GM23338 (cell line): ENCODE results near the gene TMEM106C. TPM values are rescaled to one million over a fixed set of nuclear protein-coding genes. Genes with fewer than 3 reads are reported as not detected.

Experiments used
- ATAC-seq: fragments of 200-7000 bp; cut with Tn5 transposase; 3 replicates; pipeline ENCODE4 v1.9.1; 2020
- DNase-seq: peaks from one replicate; pipeline ENCODE4 v3.0.0-alpha.2; 2015; ENCODE audit warnings: low spot score
- H2AFZ ChIP-seq: fragments of 200-600 bp; sonication (generic); 2 replicates; pipeline ENCODE4 v1.8.0; 2016; ENCODE audit warnings: antibody characterized with exemption, mild to moderate bottlenecking, moderate library complexity
- H3F3A ChIP-seq: fragments of 200-600 bp; sonication (generic); replicated peaks from 2 replicates; pipeline ENCODE4 v1.8.0; 2017; ENCODE audit warnings: antibody characterized with exemption, mixed run types, low read depth
- H3K27ac ChIP-seq: fragments of 200-600 bp; sonication (generic); 2 replicates; pipeline ENCODE4 v1.6.1; 2016; ENCODE audit warnings: low read depth
- H3K27me3 ChIP-seq: fragments of 200-600 bp; sonication (generic); 2 replicates; pipeline ENCODE4 v1.8.0; 2016; ENCODE audit warnings: mild to moderate bottlenecking, mixed run types, moderate library complexity; ENCODE audit not compliant: insufficient read depth
- H3K36me3 ChIP-seq: fragments of 200-600 bp; sonication (generic); 2 replicates; pipeline ENCODE4 v1.8.0; 2016; ENCODE audit warnings: mild to moderate bottlenecking; ENCODE audit not compliant: insufficient read depth
- H3K4me1 ChIP-seq: fragments of 200-600 bp; sonication (generic); 2 replicates; pipeline ENCODE4 v1.8.0; 2016; ENCODE audit warnings: mild to moderate bottlenecking, moderate library complexity; ENCODE audit not compliant: insufficient read depth
- H3K4me2 ChIP-seq: fragments of 200-600 bp; sonication (generic); 2 replicates; pipeline ENCODE4 v1.7.1; 2017; ENCODE audit warnings: mixed run types
- H3K4me3 ChIP-seq: fragments of 200-600 bp; sonication (generic); 2 replicates; pipeline ENCODE4 v1.6.1; 2016; ENCODE audit warnings: mixed run types
- H3K79me2 ChIP-seq: fragments of 200-600 bp; sonication (generic); replicated peaks from 2 replicates; pipeline ENCODE4 v1.8.0; 2017; ENCODE audit warnings: mild to moderate bottlenecking; ENCODE audit not compliant: insufficient read depth
- H3K9me2 ChIP-seq: fragments of 200-600 bp; sonication (generic); 2 replicates; pipeline ENCODE4 v1.8.0; 2017; ENCODE audit not compliant: insufficient read depth
- H4K20me1 ChIP-seq: fragments of 200-600 bp; sonication (generic); replicated peaks from 2 replicates; pipeline ENCODE4 v1.8.0; 2017; ENCODE audit warnings: mild to moderate bottlenecking; ENCODE audit not compliant: insufficient read depth
- H3K27ac Mint-ChIP-seq: 2 replicates; pipeline ENCODE4 v1.8.0; 2020; ENCODE audit warnings: inconsistent platforms, mild to moderate bottlenecking, moderate library complexity, mixed read lengths
- H3K27me3 Mint-ChIP-seq: 3 replicates; pipeline ENCODE4 v1.8.0; 2022; ENCODE audit warnings: low read depth, mild to moderate bottlenecking, moderate library complexity, mixed read lengths, inconsistent platforms; ENCODE audit not compliant: insufficient read depth, poor library complexity
- H3K36me3 Mint-ChIP-seq: 3 replicates; pipeline ENCODE4 v1.8.0; 2021; ENCODE audit warnings: low read depth, mild to moderate bottlenecking, inconsistent platforms, moderate library complexity, mixed read lengths
- H3K4me1 Mint-ChIP-seq: 3 replicates; pipeline ENCODE4 v1.8.0; 2020; ENCODE audit warnings: mild to moderate bottlenecking, inconsistent platforms, mixed read lengths
- H3K4me3 Mint-ChIP-seq: 3 replicates; pipeline ENCODE4 v1.8.0; 2021; ENCODE audit warnings: moderate library complexity, mild to moderate bottlenecking, inconsistent platforms, mixed read lengths
- H3K9me3 Mint-ChIP-seq: 3 replicates; pipeline ENCODE4 v1.8.0; 2020; ENCODE audit warnings: moderate library complexity, mild to moderate bottlenecking, inconsistent platforms, mixed read lengths
- ETS1 ChIP-seq: IDR thresholded peaks from 2 replicates; pipeline ENCODE4 v1.6.1; 2016; ENCODE audit warnings: antibody characterized with exemption
- EZH2 ChIP-seq: fragments of 200-600 bp; sonication (generic); IDR thresholded peaks from one replicate; pipeline ENCODE4 v1.8.0; 2017; ENCODE audit warnings: antibody characterized with exemption, mild to moderate bottlenecking, low read depth; ENCODE audit not compliant: unreplicated experiment
- JUNB ChIP-seq: IDR thresholded peaks from one replicate; pipeline ENCODE4 v1.6.1; 2016; ENCODE audit warnings: antibody characterized with exemption; ENCODE audit not compliant: unreplicated experiment
- NANOG ChIP-seq: IDR thresholded peaks from 2 replicates; pipeline ENCODE4 v1.6.1; 2016; ENCODE audit warnings: antibody characterized with exemption, borderline replicate concordance
- POLR2AphosphoS5 ChIP-seq: IDR thresholded peaks from 2 replicates; pipeline ENCODE4 v1.6.1; 2016; ENCODE audit warnings: antibody characterized with exemption, low read depth
- STAT1 ChIP-seq: IDR thresholded peaks from one replicate; pipeline ENCODE4 v1.6.1; 2016; ENCODE audit warnings: antibody characterized with exemption; ENCODE audit not compliant: unreplicated experiment
- polyA plus RNA-seq: library from polyadenylated mRNA; unstranded; fragments of >200 nt; fragmentation: Nextera tagmentation; extraction: Ambion mirVana; gene quantifications from 2 replicates; pipeline ENCODE4 v1.2.1, GENCODE V29; 2016
- total RNA-seq: library from RNA; depleted of rRNA; stranded (reverse); fragments of >200 nt; shearing (Covaris generic); gene quantifications from 2 replicates; pipeline ENCODE4 v1.2.3, GENCODE V29; 2014
- TF ChIP-seq, protein P1 (sequence below): IDR thresholded peaks from one replicate; pipeline ENCODE4 v1.6.1; 2018; ENCODE audit warnings: antibody characterized with exemption; ENCODE audit not compliant: unreplicated experiment

TMEM106C gene
- total and polyA plus RNA-seq, 2 experiments from 2014 or later: 43.5 to 83.7 TPM

- no peak for DNase-seq
- peaks cover 25% of the 10 kb centered on the region for H4K20me1 ChIP-seq
- TF ChIP-seq POLR2AphosphoS5: no peak
- TF ChIP-seq JUNB: no peak
- no peak for TF ChIP-seq STAT1
- no peak for TF ChIP-seq NANOG
- TF ChIP-seq, protein P1, sequence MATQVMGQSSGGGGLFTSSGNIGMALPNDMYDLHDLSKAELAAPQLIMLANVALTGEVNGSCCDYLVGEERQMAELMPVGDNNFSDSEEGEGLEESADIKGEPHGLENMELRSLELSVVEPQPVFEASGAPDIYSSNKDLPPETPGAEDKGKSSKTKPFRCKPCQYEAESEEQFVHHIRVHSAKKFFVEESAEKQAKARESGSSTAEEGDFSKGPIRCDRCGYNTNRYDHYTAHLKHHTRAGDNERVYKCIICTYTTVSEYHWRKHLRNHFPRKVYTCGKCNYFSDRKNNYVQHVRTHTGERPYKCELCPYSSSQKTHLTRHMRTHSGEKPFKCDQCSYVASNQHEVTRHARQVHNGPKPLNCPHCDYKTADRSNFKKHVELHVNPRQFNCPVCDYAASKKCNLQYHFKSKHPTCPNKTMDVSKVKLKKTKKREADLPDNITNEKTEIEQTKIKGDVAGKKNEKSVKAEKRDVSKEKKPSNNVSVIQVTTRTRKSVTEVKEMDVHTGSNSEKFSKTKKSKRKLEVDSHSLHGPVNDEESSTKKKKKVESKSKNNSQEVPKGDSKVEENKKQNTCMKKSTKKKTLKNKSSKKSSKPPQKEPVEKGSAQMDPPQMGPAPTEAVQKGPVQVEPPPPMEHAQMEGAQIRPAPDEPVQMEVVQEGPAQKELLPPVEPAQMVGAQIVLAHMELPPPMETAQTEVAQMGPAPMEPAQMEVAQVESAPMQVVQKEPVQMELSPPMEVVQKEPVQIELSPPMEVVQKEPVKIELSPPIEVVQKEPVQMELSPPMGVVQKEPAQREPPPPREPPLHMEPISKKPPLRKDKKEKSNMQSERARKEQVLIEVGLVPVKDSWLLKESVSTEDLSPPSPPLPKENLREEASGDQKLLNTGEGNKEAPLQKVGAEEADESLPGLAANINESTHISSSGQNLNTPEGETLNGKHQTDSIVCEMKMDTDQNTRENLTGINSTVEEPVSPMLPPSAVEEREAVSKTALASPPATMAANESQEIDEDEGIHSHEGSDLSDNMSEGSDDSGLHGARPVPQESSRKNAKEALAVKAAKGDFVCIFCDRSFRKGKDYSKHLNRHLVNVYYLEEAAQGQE: no peak
- H3K36me3 Mint-ChIP-seq: no peaks in the 10 kb centered on the region; the same call in 2 of the 3 replicates
- no peak overlapping the region for H3K4me2 ChIP-seq
- no peak overlapping the region for H3K4me3 ChIP-seq
- H3K9me2 ChIP-seq: no peaks in the 10 kb centered on the region
- H3K27ac Mint-ChIP-seq: no peak overlapping the region
- no peak overlapping the region for H2AFZ ChIP-seq
- peaks cover 14% of the 10 kb centered on the region for H3F3A ChIP-seq
- no peak overlapping the region for H3K4me3 Mint-ChIP-seq
- no peaks in the 10 kb centered on the region for H3K79me2 ChIP-seq
- peaks cover 99% of the 10 kb centered on the region for H3K27me3 Mint-ChIP-seq
- ATAC-seq: no peak
- H3K36me3 ChIP-seq: no peaks in the 10 kb centered on the region; the same call in 1 of the 2 replicates
- H3K4me1 ChIP-seq: peaks cover 31% of the 10 kb centered on the region
- peaks cover 2% of the 10 kb centered on the region; the same call in 2 of the 3 replicates for H3K9me3 Mint-ChIP-seq
- no peak overlapping the region for H3K27ac ChIP-seq
- peaks cover 23% of the 10 kb centered on the region for H3K4me1 Mint-ChIP-seq
- H3K27me3 ChIP-seq: peaks cover 100% of the 10 kb centered on the region
Measured at GRCh38 chr12:48007206-48007605, 43.8 kb downstream of the TMEM106C start.

DNA sequence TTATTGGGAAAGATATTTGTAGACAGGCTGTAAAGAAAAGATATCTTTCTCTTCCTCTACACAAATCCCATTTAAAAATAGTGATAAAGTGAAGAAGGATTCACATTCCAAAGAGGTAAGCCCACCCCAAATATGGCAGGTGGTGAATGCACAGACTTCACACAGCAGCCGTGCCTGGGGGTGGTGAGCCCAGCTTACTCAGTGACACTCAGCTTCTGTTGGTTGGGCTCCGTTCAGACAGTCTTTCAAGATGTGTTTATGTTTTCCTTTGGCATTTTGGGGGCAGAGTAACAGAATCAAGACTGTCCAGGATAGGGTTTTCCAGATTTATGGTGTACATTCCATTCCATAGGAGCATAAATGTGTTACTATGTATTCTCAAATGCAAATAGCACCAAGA lies 45.0 kb downstream of the TMEM106C start:
- DNase-seq: no peak
- Histone ChIP-seq H3K4me1 (peaks cover 20% of the 10 kb centered on the region), H2AFZ (no peak overlapping the region), H4K20me1 (peaks cover 26% of the 10 kb centered on the region), H3K4me2 (no peak overlapping the region), H3F3A (peaks cover 5% of the 10 kb centered on the region; the same call in 1 of the 2 replicates), H3K9me2 (no peaks in the 10 kb centered on the region), H3K36me3 (no peaks in the 10 kb centered on the region; the same call in 1 of the 2 replicates), H3K27me3 (peaks cover 100% of the 10 kb centered on the region), H3K79me2 (no peaks in the 10 kb centered on the region), H3K27ac (no peak overlapping the region), H3K4me3 (no peak overlapping the region)
- TF ChIP-seq ETS1 (no peak), EZH2 (no peak)
- no peak overlapping the region for H3K4me3 Mint-ChIP-seq
- ATAC-seq: no peak
- H3K4me1 Mint-ChIP-seq: peaks cover 12% of the 10 kb centered on the region
- peaks cover 99% of the 10 kb centered on the region for H3K27me3 Mint-ChIP-seq
- no peaks in the 10 kb centered on the region; the same call in 2 of the 3 replicates for H3K36me3 Mint-ChIP-seq
- H3K27ac Mint-ChIP-seq: no peak overlapping the region
- H3K9me3 Mint-ChIP-seq: peaks cover 2% of the 10 kb centered on the region; the same call in 2 of the 3 replicates
